Brain pericyte (primary cell): ENCODE measurements around the gene LRP1B.

Source experiments
- DNase-seq: peaks from one replicate; pipeline ENCODE4 v3.0.0-alpha.2; 2012; ENCODE audit warnings: low read depth, low spot score

Gene LRP1B

GRCh38 chr2:141151611-141152286, 979.1 kb downstream of the LRP1B start:
- DNase-seq: no peak

GRCh38 chr2:141142025-141142424, 988.8 kb downstream of the LRP1B start:
- DNase-seq: no peak

GRCh38 chr2:141137122-141137693, 993.6 kb downstream of the LRP1B start:
- DNase-seq: no peak

GRCh38 chr2:141133883-141134282, 996.9 kb downstream of the LRP1B start:
- no peak for DNase-seq

- DNase-seq: no peak
Measured at GRCh38 chr2:141125432-141125831, 1005.4 kb downstream of the LRP1B start.

- no peak for DNase-seq
Measured at GRCh38 chr2:141118836-141119235, 1012.0 kb downstream of the LRP1B start.

- DNase-seq: no peak
Measured at GRCh38 chr2:141113301-141113700, 1017.5 kb downstream of the LRP1B start.

GRCh38 chr2:141109633-141110032, 1021.2 kb downstream of the LRP1B start:
- DNase-seq: no peak

GRCh38 chr2:141105763-141106162, 1025.1 kb downstream of the LRP1B start:
- no peak for DNase-seq

GRCh38 chr2:141103216-141103615, 1027.6 kb downstream of the LRP1B start:
- DNase-seq: no peak

- DNase-seq: no peak
Measured at GRCh38 chr2:141079231-141079630, 1051.6 kb downstream of the LRP1B start.

GRCh38 chr2:141075753-141076152, 1055.1 kb downstream of the LRP1B start:
- no peak for DNase-seq

GRCh38 chr2:141068053-141068682, 1062.6 kb downstream of the LRP1B start:
- DNase-seq: no peak

GRCh38 chr2:141065042-141065441, 1065.8 kb downstream of the LRP1B start:
- DNase-seq: no peak

- no peak for DNase-seq
Measured at GRCh38 chr2:141063406-141063805, 1067.4 kb downstream of the LRP1B start.

- no peak for DNase-seq
Measured at GRCh38 chr2:141062443-141062842, 1068.4 kb downstream of the LRP1B start.

GRCh38 chr2:141062031-141062430, 1068.8 kb downstream of the LRP1B start:
- DNase-seq: no peak

- no peak for DNase-seq
Measured at GRCh38 chr2:141058556-141058955, 1072.3 kb downstream of the LRP1B start.

- no peak for DNase-seq
Measured at GRCh38 chr2:141055531-141055930, 1075.3 kb downstream of the LRP1B start.

GRCh38 chr2:141048951-141049350, 1081.9 kb downstream of the LRP1B start:
- no peak for DNase-seq

- no peak for DNase-seq
Measured at GRCh38 chr2:141041281-141041680, 1089.5 kb downstream of the LRP1B start.

- no peak for DNase-seq
Measured at GRCh38 chr2:141038341-141038740, 1092.5 kb downstream of the LRP1B start.

GRCh38 chr2:141037361-141037760, 1093.5 kb downstream of the LRP1B start:
- no peak for DNase-seq
